NCI-H187 treated with DMSO at 0.1 percent for 48 hours (cell line): ENCODE measurements around the gene CA6.
"Not testable (repeated sequence)": the region's sequence is repeated elsewhere in the genome, so short reads cannot be mapped to it uniquely, and the experiment has no call there.

Experiments
- DNase-seq: peaks from one replicate; lab custom pipeline; 2025; lab: John Stamatoyannopoulos, UW

CA6 gene

GRCh38 chr1:9004700-9005394 lies 59.2 kb downstream of the CA6 start:
- DNase-seq: no peak

GRCh38 chr1:9005395-9005708 lies 59.7 kb downstream of the CA6 start:
- no peak for DNase-seq

- DNase-seq: no peak
These were observed 61.4 kb downstream of the CA6 start for GRCh38 chr1:9006956-9007615.

GRCh38 chr1:9008236-9008635 lies 62.6 kb downstream of the CA6 start:
- no peak for DNase-seq

- no peak for DNase-seq
These were observed 64.0 kb downstream of the CA6 start for GRCh38 chr1:9009438-9010370.

- no peak for DNase-seq
These were observed 65.2 kb downstream of the CA6 start for GRCh38 chr1:9010781-9011323.

GRCh38 chr1:9013819-9014218 lies 68.2 kb downstream of the CA6 start:
- DNase-seq: no peak

GRCh38 chr1:9014475-9015375 lies 69.1 kb downstream of the CA6 start:
- no peak for DNase-seq

GRCh38 chr1:9016455-9016854 lies 70.8 kb downstream of the CA6 start:
- no peak for DNase-seq

GRCh38 chr1:9018333-9018732 lies 72.7 kb downstream of the CA6 start:
- no peak for DNase-seq

- DNase-seq: no peak
These were observed 74.2 kb downstream of the CA6 start for GRCh38 chr1:9019896-9020295.

- DNase-seq: no peak
These were observed 74.6 kb downstream of the CA6 start for GRCh38 chr1:9020305-9020704.

GRCh38 chr1:9022026-9022738 lies 76.5 kb downstream of the CA6 start:
- not testable (repeated sequence) for DNase-seq

- no peak for DNase-seq
These were observed 77.1 kb downstream of the CA6 start for GRCh38 chr1:9022773-9023172.
